Posterior vena cava (tissue), 2 donors: Measurements from ENCODE around the gene SLC1A5. TPM values are rescaled to one million over a fixed set of nuclear protein-coding genes. Genes with fewer than 3 reads are reported as not detected.
"Not testable (repeated sequence)": the region's sequence is repeated elsewhere in the genome, so short reads cannot be mapped to it uniquely, and the experiment has no call there.

ENCODE experiments used
- DNase-seq: peaks from one replicate; pipeline ENCODE4 v3.0.0-alpha.2; 2020; ENCODE audit warnings: low spot score
- intact Hi-C, 2 donors: fragments of 100-400 bp; cut with DNase I; formaldehyde crosslinking; loops; one replicate each; pipeline versions ENCODE4 v1.14.1 to v1.14.2; 2022 to 2023
- total RNA-seq, 2 donors: library from RNA; stranded (reverse); fragmentation: NEBNext Ultra II Directional; extraction: Animal tissue kit (Norgen Biotek cat#: 25700); gene quantifications; one replicate each; pipeline ENCODE4 v1.2.1, GENCODE V29; 2021
- donor health status: DM: yes; HTN: yes; CAD: no.
- donor health status: DM: yes; HTN: yes; CAD: no.

Gene SLC1A5
- total RNA-seq, 2 donors from 2014 or later, result 56.6 to 95.5 TPM

- intact Hi-C loops, result no loop called here
Observed at GRCh38 chr19:46776927-46777911, 11.2 kb downstream of the SLC1A5 start.

GRCh38 chr19:46775642-46776258, 12.6 kb downstream of the SLC1A5 start:
- intact Hi-C loops, result no loop called here

More at GRCh38 chr19:46776927-46777911, 11.2 kb downstream of the SLC1A5 start:
- DNase-seq, result no peak

GRCh38 chr19:46773018-46773399, 15.4 kb downstream of the SLC1A5 start:
- no peak for DNase-seq
- intact Hi-C loops, result no loop called here

More at GRCh38 chr19:46775642-46776258, 12.6 kb downstream of the SLC1A5 start:
- DNase-seq, result no peak

GRCh38 chr19:46772170-46773017, 16.0 kb downstream of the SLC1A5 start:
- DNase-seq, result no peak
- intact Hi-C loops, result no loop called here

GRCh38 chr19:46768746-46769145, 19.6 kb downstream of the SLC1A5 start:
- intact Hi-C loops, result loop anchor here in 1 of 2 donors (2.0 kb wide), 1 partner anchor 64 kb away; no protein-coding TSS in a partner anchor
- not testable (repeated sequence) for DNase-seq

GRCh38 chr19:46766569-46767317, 21.7 kb downstream of the SLC1A5 start:
- DNase-seq, result no peak
- intact Hi-C loops, result no loop called here

GRCh38 chr19:46764817-46765291, 23.5 kb downstream of the SLC1A5 start:
- no peak for DNase-seq
- intact Hi-C loops, result no loop called here

GRCh38 chr19:46762245-46762890, 26.0 kb downstream of the SLC1A5 start:
- intact Hi-C loops, result no loop called here
- DNase-seq, result no peak

GRCh38 chr19:46761418-46761831, 27.0 kb downstream of the SLC1A5 start:
- no peak for DNase-seq
- intact Hi-C loops, result no loop called here

- DNase-seq, intact Hi-C loops: not testable (repeated sequence)
Observed at GRCh38 chr19:46760897-46761296, 27.5 kb downstream of the SLC1A5 start.

GRCh38 chr19:46760363-46760762, 28.0 kb downstream of the SLC1A5 start:
- no peak for DNase-seq
- intact Hi-C loops, result no loop called here

- intact Hi-C loops, result loop anchor here (5.0 kb wide), 2 partner anchors 77 to 232 kb away; no protein-coding TSS in a partner anchor
- no peak for DNase-seq
Observed at GRCh38 chr19:46759817-46760333, 28.5 kb downstream of the SLC1A5 start.

- intact Hi-C loops, result loop anchor here (5.0 kb wide), 2 partner anchors 78 to 233 kb away; no protein-coding TSS in a partner anchor
- DNase-seq, result no peak
Observed at GRCh38 chr19:46759206-46759605, 29.2 kb downstream of the SLC1A5 start.

- intact Hi-C loops, result loop anchor here (5.0 kb wide), 2 partner anchors 81 to 236 kb away; no protein-coding TSS in a partner anchor
Observed at GRCh38 chr19:46756544-46756888, 31.9 kb downstream of the SLC1A5 start.

GRCh38 chr19:46755853-46756543, 32.4 kb downstream of the SLC1A5 start:
- intact Hi-C loops, result loop anchor here (2.0 to 5.0 kb wide), 3 partner anchors 81 to 236 kb away; no protein-coding TSS in a partner anchor
- DNase-seq, result peak; percentile 80

More at GRCh38 chr19:46756544-46756888, 31.9 kb downstream of the SLC1A5 start:
- DNase-seq, result peak; percentile 80

GRCh38 chr19:46755077-46755852, 33.1 kb downstream of the SLC1A5 start:
- intact Hi-C loops, result loop anchor here (2.0 to 5.0 kb wide), 3 partner anchors 82 to 237 kb away; no protein-coding TSS in a partner anchor
- no peak for DNase-seq
